Measurements from ENCODE around the gene EXOSC7.

Gene EXOSC7

GRCh38 chr3:44962621-44963393 is 13.2 kb upstream of the EXOSC7 start:
- no peak for DNase-seq
- Histone ChIP-seq H3K4me1 (ENCODE audit: control insufficient read depth, low read depth, low read length) (no peaks in the 10 kb centered on the region), H2AK5ac (ENCODE audit: low read length) (no peak overlapping the region), H3K36me3 (ENCODE audit: control insufficient read depth, insufficient read depth, low read length) (no peaks in the 10 kb centered on the region), H2BK15ac (replicated peaks; ENCODE audit: low read depth) (no peak overlapping the region), H2BK120ac (ENCODE audit: low read depth, low read length) (no peak overlapping the region), H3K4me3 (ENCODE audit: low read length) (no peak overlapping the region), H3K27me3 (ENCODE audit: insufficient read depth, low read length, poor library complexity) (no peaks in the 10 kb centered on the region), H3K27ac (ENCODE audit: low read depth, low read length) (no peak overlapping the region), H3K4me2 (ENCODE audit: low read length) (no peak overlapping the region), H2BK5ac (ENCODE audit: low read length) (no peak overlapping the region), H4K8ac (ENCODE audit: low read depth, low read length) (no peak overlapping the region), H3K9ac (ENCODE audit: low read length) (no peak overlapping the region), H3K23ac (ENCODE audit: low read length) (no peak overlapping the region), H3K4ac (ENCODE audit: low read depth, low read length) (no peak overlapping the region), H3K18ac (ENCODE audit: low read length) (no peak overlapping the region), H3K56ac (ENCODE audit: low read length) (no peak overlapping the region), H3K79me2 (ENCODE audit: control insufficient read depth, insufficient read depth, low read length) (peaks cover 6% of the 10 kb centered on the region), H3K79me1 (ENCODE audit: low read length) (peaks cover 20% of the 10 kb centered on the region), H4K5ac (ENCODE audit: low read length) (no peak overlapping the region)
- WGBS (ENCODE audit: extremely low coverage, insufficient coverage, low lambda C conversion rate), result no CpG with 5 or more reads among the region's 6 CpGs

DNA sequence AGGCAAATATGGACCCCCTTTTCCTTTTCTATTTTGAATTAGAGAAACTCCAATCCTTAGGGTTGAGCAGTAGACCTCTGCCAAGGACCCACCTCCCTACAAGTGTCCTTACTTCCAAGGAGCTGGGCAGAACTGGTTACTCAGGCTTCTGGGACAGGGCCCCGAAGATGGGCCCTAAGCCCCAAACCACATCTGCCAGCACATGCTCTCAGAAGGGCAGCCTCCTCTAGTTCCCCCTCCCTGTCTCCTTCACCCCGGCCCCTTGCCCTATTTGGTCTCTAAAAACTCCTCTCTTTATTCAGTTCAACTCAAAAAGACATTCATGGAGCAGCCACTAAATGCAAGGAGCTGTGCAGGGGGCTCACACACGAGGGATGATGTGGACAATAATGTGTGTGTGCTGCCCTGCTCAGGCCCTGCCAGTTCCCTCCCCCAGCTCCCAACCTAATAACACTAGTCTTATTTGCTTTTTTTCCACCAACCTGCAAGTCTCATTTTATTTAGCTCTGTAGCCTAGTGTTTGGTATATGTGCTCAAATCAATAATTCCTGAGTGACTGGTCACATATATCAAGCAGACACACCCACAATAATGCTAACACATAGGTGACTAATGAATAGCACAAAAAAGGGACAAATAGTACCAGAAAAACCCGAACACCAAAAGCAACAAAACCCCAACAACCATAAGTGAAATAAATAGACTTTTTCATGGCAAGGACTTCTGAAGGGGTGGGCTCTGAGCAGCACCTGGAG is 12.3 kb upstream of the EXOSC7 start:
- WGBS (ENCODE audit: extremely low coverage, insufficient coverage, low lambda C conversion rate), result no CpG with 5 or more reads among the region's 4 CpGs
- H3K4me1 ChIP-seq (ENCODE audit: control insufficient read depth, low read depth, low read length), result no peaks in the 10 kb centered on the region
- no peak overlapping the region for H2AK5ac ChIP-seq (ENCODE audit: low read length)
- peaks cover 6% of the 10 kb centered on the region for H3K79me2 ChIP-seq (ENCODE audit: control insufficient read depth, insufficient read depth, low read length)
- no peak overlapping the region for H3K4ac ChIP-seq (ENCODE audit: low read depth, low read length)
- no peak overlapping the region for H3K18ac ChIP-seq (ENCODE audit: low read length)
- H4K8ac ChIP-seq (ENCODE audit: low read depth, low read length), result no peak overlapping the region
- H3K4me3 ChIP-seq (ENCODE audit: low read length), result no peak overlapping the region
- no peak overlapping the region for H2BK120ac ChIP-seq (ENCODE audit: low read depth, low read length)
- no peak overlapping the region for H2BK15ac ChIP-seq (replicated peaks; ENCODE audit: low read depth)
- H3K9ac ChIP-seq (ENCODE audit: low read length), result no peak overlapping the region
- H3K36me3 ChIP-seq (ENCODE audit: control insufficient read depth, insufficient read depth, low read length), result no peaks in the 10 kb centered on the region
- no peak overlapping the region for H4K5ac ChIP-seq (ENCODE audit: low read length)
- no peak for DNase-seq
- peaks cover 22% of the 10 kb centered on the region for H3K79me1 ChIP-seq (ENCODE audit: low read length)
- H3K4me2 ChIP-seq (ENCODE audit: low read length), result no peak overlapping the region
- H2BK5ac ChIP-seq (ENCODE audit: low read length), result no peak overlapping the region
- no peak overlapping the region for H3K56ac ChIP-seq (ENCODE audit: low read length)
- no peak overlapping the region for H3K23ac ChIP-seq (ENCODE audit: low read length)
- H3K27ac ChIP-seq (ENCODE audit: low read depth, low read length), result no peak overlapping the region
- no peaks in the 10 kb centered on the region for H3K27me3 ChIP-seq (ENCODE audit: insufficient read depth, low read length, poor library complexity)

- H2BK5ac ChIP-seq (ENCODE audit: low read length), result no peak overlapping the region
- H4K8ac ChIP-seq (ENCODE audit: low read depth, low read length), result no peak overlapping the region
- DNase-seq, result no peak
- H2BK15ac ChIP-seq (replicated peaks; ENCODE audit: low read depth), result no peak overlapping the region
- no peak overlapping the region for H3K56ac ChIP-seq (ENCODE audit: low read length)
- peaks cover 6% of the 10 kb centered on the region for H3K79me2 ChIP-seq (ENCODE audit: control insufficient read depth, insufficient read depth, low read length)
- no peak overlapping the region for H3K9ac ChIP-seq (ENCODE audit: low read length)
- H3K36me3 ChIP-seq (ENCODE audit: control insufficient read depth, insufficient read depth, low read length), result no peaks in the 10 kb centered on the region
- H3K4me1 ChIP-seq (ENCODE audit: control insufficient read depth, low read depth, low read length), result no peaks in the 10 kb centered on the region
- H4K5ac ChIP-seq (ENCODE audit: low read length), result no peak overlapping the region
- no peak overlapping the region for H2AK5ac ChIP-seq (ENCODE audit: low read length)
- peaks cover 26% of the 10 kb centered on the region for H3K79me1 ChIP-seq (ENCODE audit: low read length)
- no peak overlapping the region for H3K23ac ChIP-seq (ENCODE audit: low read length)
- no peak overlapping the region for H3K4me3 ChIP-seq (ENCODE audit: low read length)
- no CpG with 5 or more reads among the region's 3 CpGs for WGBS (ENCODE audit: extremely low coverage, insufficient coverage, low lambda C conversion rate)
- H3K27ac ChIP-seq (ENCODE audit: low read depth, low read length), result no peak overlapping the region
- no peak overlapping the region for H3K18ac ChIP-seq (ENCODE audit: low read length)
- H2BK120ac ChIP-seq (ENCODE audit: low read depth, low read length), result no peak overlapping the region
- H3K4ac ChIP-seq (ENCODE audit: low read depth, low read length), result no peak overlapping the region
- H3K27me3 ChIP-seq (ENCODE audit: insufficient read depth, low read length, poor library complexity), result no peaks in the 10 kb centered on the region
- no peak overlapping the region for H3K4me2 ChIP-seq (ENCODE audit: low read length)
Measured at GRCh38 chr3:44965165-44965564, 10.9 kb upstream of the EXOSC7 start.

DNA sequence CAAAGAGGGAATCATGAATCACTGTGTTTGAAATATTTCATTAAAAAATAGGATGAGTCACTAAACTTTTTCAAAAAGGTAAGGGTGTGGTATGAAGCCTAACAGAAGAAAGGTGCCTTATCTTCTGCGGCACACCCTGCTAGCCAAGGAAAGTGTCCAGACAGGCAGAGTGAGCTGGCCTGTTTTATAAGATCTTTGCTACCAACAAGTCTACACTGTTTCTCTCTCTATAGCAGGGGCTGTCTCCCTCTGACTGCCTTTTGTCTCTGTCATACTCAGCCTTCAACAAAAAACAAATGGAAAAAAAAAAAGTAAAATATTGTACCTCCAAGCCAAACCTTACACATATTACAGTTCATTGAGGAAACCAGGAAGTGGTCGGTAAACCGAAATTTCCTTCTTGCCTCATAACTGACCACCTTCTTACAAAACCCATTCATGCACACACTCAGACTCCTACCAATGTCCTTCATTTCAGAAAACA is 9.2 kb upstream of the EXOSC7 start:
- no peak overlapping the region for H3K27ac ChIP-seq (ENCODE audit: low read depth, low read length)
- peaks cover 28% of the 10 kb centered on the region for H3K79me1 ChIP-seq (ENCODE audit: low read length)
- no peak overlapping the region for H3K4me3 ChIP-seq (ENCODE audit: low read length)
- no peak overlapping the region for H2BK120ac ChIP-seq (ENCODE audit: low read depth, low read length)
- no peak overlapping the region for H2AK5ac ChIP-seq (ENCODE audit: low read length)
- H3K56ac ChIP-seq (ENCODE audit: low read length), result no peak overlapping the region
- H3K36me3 ChIP-seq (ENCODE audit: control insufficient read depth, insufficient read depth, low read length), result no peaks in the 10 kb centered on the region
- H2BK5ac ChIP-seq (ENCODE audit: low read length), result no peak overlapping the region
- no peak overlapping the region for H3K18ac ChIP-seq (ENCODE audit: low read length)
- H3K4me2 ChIP-seq (ENCODE audit: low read length), result no peak overlapping the region
- no peak for DNase-seq
- no peak overlapping the region for H2BK15ac ChIP-seq (replicated peaks; ENCODE audit: low read depth)
- no peaks in the 10 kb centered on the region for H3K27me3 ChIP-seq (ENCODE audit: insufficient read depth, low read length, poor library complexity)
- H3K23ac ChIP-seq (ENCODE audit: low read length), result no peak overlapping the region
- H3K79me2 ChIP-seq (ENCODE audit: control insufficient read depth, insufficient read depth, low read length), result peaks cover 6% of the 10 kb centered on the region
- H3K9ac ChIP-seq (ENCODE audit: low read length), result no peak overlapping the region
- H4K8ac ChIP-seq (ENCODE audit: low read depth, low read length), result no peak overlapping the region
- no peak overlapping the region for H3K4ac ChIP-seq (ENCODE audit: low read depth, low read length)
- H3K4me1 ChIP-seq (ENCODE audit: control insufficient read depth, low read depth, low read length), result no peaks in the 10 kb centered on the region
- no CpG with 5 or more reads among the region's 3 CpGs for WGBS (ENCODE audit: extremely low coverage, insufficient coverage, low lambda C conversion rate)
- H4K5ac ChIP-seq (ENCODE audit: low read length), result no peak overlapping the region

GRCh38 chr3:44968447-44968858 is 7.6 kb upstream of the EXOSC7 start:
- no peak for DNase-seq
- H3K9ac ChIP-seq (ENCODE audit: low read length), result no peak overlapping the region

More at GRCh38 chr3:44968447-44968858, 7.6 kb upstream of the EXOSC7 start:
- Histone ChIP-seq H3K56ac (ENCODE audit: low read length) (no peak overlapping the region), H3K4ac (ENCODE audit: low read depth, low read length) (no peak overlapping the region), H2BK5ac (ENCODE audit: low read length) (no peak overlapping the region), H3K27me3 (ENCODE audit: insufficient read depth, low read length, poor library complexity) (no peaks in the 10 kb centered on the region), H3K79me1 (ENCODE audit: low read length) (peaks cover 23% of the 10 kb centered on the region), H3K27ac (ENCODE audit: low read depth, low read length) (no peak overlapping the region), H3K79me2 (ENCODE audit: control insufficient read depth, insufficient read depth, low read length) (peaks cover 9% of the 10 kb centered on the region), H2BK120ac (ENCODE audit: low read depth, low read length) (no peak overlapping the region), H3K4me1 (ENCODE audit: control insufficient read depth, low read depth, low read length) (no peaks in the 10 kb centered on the region), H2BK15ac (replicated peaks; ENCODE audit: low read depth) (no peak overlapping the region), H3K36me3 (ENCODE audit: control insufficient read depth, insufficient read depth, low read length) (no peaks in the 10 kb centered on the region), H3K4me2 (ENCODE audit: low read length) (no peak overlapping the region), H3K4me3 (ENCODE audit: low read length) (no peak overlapping the region), H3K18ac (ENCODE audit: low read length) (no peak overlapping the region), H4K5ac (ENCODE audit: low read length) (no peak overlapping the region), H2AK5ac (ENCODE audit: low read length) (no peak overlapping the region), H4K8ac (ENCODE audit: low read depth, low read length) (no peak overlapping the region), H3K23ac (ENCODE audit: low read length) (no peak overlapping the region)
- WGBS (ENCODE audit: extremely low coverage, insufficient coverage, low lambda C conversion rate), result no CpG with 5 or more reads among the region's 6 CpGs

Data from mesendoderm (in vitro differentiated cells).